Fibroblast of skin of back (primary cell): ENCODE data around the gene TERT.
"Not testable (repeated sequence)": the region's sequence is repeated elsewhere in the genome, so short reads cannot be mapped to it uniquely, and the experiment has no call there.

Experiments
- DNase-seq: peaks from one replicate; pipeline ENCODE4 v3.0.0-alpha.2; 2013

TERT gene

GRCh38 chr5:1278656-1279442, 16.0 kb downstream of the TERT start:
- no peak for DNase-seq

GRCh38 chr5:1278216-1278615, 16.7 kb downstream of the TERT start:
- no peak for DNase-seq

- DNase-seq: no peak
Measured at GRCh38 chr5:1277781-1278180, 17.1 kb downstream of the TERT start.

- no peak for DNase-seq
Measured at GRCh38 chr5:1277331-1277730, 17.5 kb downstream of the TERT start.

GRCh38 chr5:1276930-1277329, 17.9 kb downstream of the TERT start:
- no peak for DNase-seq

GRCh38 chr5:1275397-1276391, 19.2 kb downstream of the TERT start:
- not testable (repeated sequence) for DNase-seq

- no peak for DNase-seq
Measured at GRCh38 chr5:1274471-1274870, 20.4 kb downstream of the TERT start.

GRCh38 chr5:1273745-1274144, 21.1 kb downstream of the TERT start:
- DNase-seq: no peak

- no peak for DNase-seq
Measured at GRCh38 chr5:1272201-1272600, 22.7 kb downstream of the TERT start.

- no peak for DNase-seq
Measured at GRCh38 chr5:1270933-1271914, 23.6 kb downstream of the TERT start.

GRCh38 chr5:1270426-1270825, 24.4 kb downstream of the TERT start:
- DNase-seq: no peak

GRCh38 chr5:1268666-1269065, 26.2 kb downstream of the TERT start:
- no peak for DNase-seq

GRCh38 chr5:1268056-1268455, 26.8 kb downstream of the TERT start:
- no peak for DNase-seq

GRCh38 chr5:1267464-1267863, 27.4 kb downstream of the TERT start:
- not testable (repeated sequence) for DNase-seq

- DNase-seq: no peak
Measured at GRCh38 chr5:1266791-1267190, 28.1 kb downstream of the TERT start.

- no peak for DNase-seq
Measured at GRCh38 chr5:1265461-1266455, 29.1 kb downstream of the TERT start.

- no peak for DNase-seq
Measured at GRCh38 chr5:1265026-1265425, 29.8 kb downstream of the TERT start.

GRCh38 chr5:1264211-1264610, 30.7 kb downstream of the TERT start:
- DNase-seq: no peak

- no peak for DNase-seq
Measured at GRCh38 chr5:1262381-1262780, 32.5 kb downstream of the TERT start.

GRCh38 chr5:1261643-1262042, 33.2 kb downstream of the TERT start:
- no peak for DNase-seq
